HG02678 (cell line): Measurements from ENCODE around the gene OR4C12.
"Not testable (repeated sequence)": the region's sequence is repeated elsewhere in the genome, so short reads cannot be mapped to it uniquely, and the experiment has no call there.

Experiments used
- ATAC-seq: cut with Tn5 transposase; IDR thresholded peaks from one replicate; pipeline ENCODE4 v1.9.1; 2021; ENCODE audit warnings: mild to moderate bottlenecking, moderate library complexity; ENCODE audit not compliant: unreplicated experiment

Gene OR4C12

GRCh38 chr11:49982435-49982834, at the start of gene OR4C12:
OR4C12 (minus strand) TSS chr11:49982535; CDS start chr11:49982501, 34 bp downstream.
- not testable (repeated sequence) for ATAC-seq

- ATAC-seq = no peak
These were observed 47.9 kb upstream of the OR4C12 start for GRCh38 chr11:50030193-50030592.

- ATAC-seq = no peak
These were observed 13.2 kb upstream of the OR4C12 start for GRCh38 chr11:49995565-49995964.

GRCh38 chr11:49973439-49973838, 8.9 kb downstream of the OR4C12 start:
- ATAC-seq = not testable (repeated sequence)

GRCh38 chr11:49952091-49952490, 30.2 kb downstream of the OR4C12 start, which contains the start of gene OR4C13:
OR4C13 (plus strand) TSS chr11:49952391; CDS start chr11:49952423, 32 bp downstream.
- ATAC-seq = no peak

GRCh38 chr11:49948701-49949100, 33.6 kb downstream of the OR4C12 start:
- not testable (repeated sequence) for ATAC-seq
